T-helper 1 cell (primary cell): Measurements from ENCODE around the gene DOCK1.
"Not testable (repeated sequence)": the region's sequence is repeated elsewhere in the genome, so short reads cannot be mapped to it uniquely, and the experiment has no call there.

Experiments used
- DNase-seq, 5 donors: peaks; one replicate each; pipeline ENCODE4 v3.0.0-alpha.2; 2012 to 2020

Gene DOCK1

DNA sequence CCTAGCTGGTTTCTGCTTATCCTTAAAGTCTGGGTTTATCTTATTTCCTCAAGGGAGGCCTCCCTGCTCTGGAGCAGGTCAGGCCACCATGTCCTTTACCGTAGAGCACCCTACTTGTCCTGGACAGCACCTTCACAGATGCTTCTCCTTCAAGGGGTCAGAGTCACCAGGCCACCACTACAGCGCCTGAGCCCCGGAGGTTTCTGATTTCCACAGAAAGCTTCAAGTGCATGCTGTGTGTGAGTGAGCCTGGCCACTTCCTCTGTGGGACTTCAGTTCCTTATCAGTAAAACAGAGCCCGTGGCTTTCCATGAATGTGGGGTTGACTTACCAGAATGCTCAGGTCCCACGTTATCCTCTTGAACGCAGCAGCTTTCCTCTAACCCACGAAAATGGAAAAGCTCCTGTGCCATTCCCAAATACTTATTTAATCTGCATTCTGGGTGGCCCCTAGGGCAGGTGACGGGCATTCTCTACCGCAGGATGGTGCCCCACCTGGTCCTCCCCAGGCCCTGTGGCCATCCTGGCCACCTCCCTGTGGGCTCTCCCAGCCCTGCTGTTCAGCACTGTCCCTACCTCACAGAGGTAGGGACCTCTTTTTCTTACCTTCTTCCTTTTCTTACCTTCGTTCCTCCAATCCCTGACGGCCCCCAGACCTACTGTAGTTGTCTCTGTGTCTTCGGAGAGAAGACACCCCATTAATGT, 1.4 kb upstream of the DOCK1 start:
- DNase-seq, result no peak

- DNase-seq, result no peak
These were observed 761 bp upstream of the DOCK1 start for GRCh38 chr10:126904516-126904817.

DNA sequence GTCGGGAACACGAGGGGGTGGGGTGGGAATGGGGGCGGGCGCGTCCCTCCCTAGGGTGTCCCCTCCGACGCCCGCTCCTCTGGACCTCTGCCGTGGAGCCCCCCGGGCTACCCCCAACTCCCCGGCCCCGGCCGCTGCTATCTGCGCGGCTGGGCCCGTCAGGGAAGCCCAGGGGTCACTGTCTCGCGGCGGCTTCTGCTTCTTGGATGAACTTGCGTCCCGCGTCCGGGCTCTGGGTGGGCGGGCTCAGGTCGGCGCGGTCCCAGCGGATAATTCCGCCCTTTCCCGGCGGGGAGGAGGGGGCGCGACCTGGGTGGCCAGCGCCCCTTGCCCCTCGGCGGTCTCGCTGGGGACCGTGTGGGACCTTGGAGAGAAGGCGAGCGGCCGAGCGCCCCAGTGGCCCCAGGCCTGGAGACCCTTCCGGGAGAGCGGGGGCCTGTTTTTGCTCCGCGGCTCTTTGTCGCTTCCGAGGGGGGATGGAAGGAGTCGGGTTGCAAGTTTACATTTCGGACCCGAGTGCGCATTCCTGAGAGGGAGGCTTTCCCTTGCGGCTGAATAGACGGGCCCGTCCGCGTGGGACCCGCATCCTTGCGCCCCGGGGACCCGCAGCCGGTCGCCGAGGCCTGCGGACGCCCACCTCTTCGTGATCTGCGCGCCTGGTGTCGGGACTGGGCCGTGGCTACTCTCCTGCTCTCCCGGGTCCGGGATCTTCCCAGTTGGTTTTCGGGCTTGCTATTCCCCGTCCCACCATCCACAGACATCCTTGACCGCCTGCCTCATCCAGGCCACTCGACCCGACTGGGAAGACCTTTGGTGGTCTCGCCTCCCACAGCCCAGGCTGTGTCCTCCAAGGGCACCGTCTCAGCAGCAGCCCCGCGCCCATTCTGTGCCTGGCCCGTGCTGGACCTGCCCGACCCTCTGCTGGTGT, 812 bp downstream of the DOCK1 start:
- no peak for DNase-seq

DNA sequence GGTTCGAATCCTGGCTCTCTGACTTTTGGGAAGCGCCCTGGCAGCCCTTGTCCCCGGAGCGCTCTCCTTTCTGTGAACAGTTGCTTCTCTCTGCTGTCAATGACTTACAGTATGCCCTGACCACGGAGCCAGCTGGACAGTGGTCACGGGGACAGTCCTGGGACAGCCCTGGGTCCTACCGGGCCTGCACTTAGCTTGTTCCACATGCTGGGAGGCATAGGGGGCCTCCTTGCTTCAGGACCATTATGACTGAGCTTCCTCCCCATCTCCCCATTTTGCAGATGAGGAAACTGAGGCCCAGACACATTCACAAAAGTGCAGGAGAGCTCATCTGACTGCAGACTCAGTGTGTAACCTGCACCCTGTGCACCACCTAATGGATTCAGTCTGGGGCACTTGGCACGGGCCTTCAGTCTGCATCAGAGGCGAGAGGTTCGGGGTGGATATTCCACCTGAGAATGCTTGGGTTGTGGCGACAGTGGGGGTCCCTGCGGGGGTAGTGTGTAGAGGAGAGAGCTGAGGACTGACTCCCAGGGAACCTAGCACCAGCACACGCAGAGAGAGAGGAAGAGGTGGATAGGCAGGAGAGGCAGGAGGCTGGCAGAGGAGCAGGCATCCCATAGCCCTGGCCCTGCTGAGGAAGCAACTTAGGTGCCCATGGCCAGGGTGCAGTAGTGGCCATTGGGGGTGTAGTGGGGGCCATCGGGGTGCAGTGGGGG, 1.6 kb downstream of the DOCK1 start:
- DNase-seq, result no peak

GRCh38 chr10:126907423-126907970, 2.3 kb downstream of the DOCK1 start:
- no peak for DNase-seq

GRCh38 chr10:126908225-126908624, 3.0 kb downstream of the DOCK1 start:
- no peak for DNase-seq

- no peak for DNase-seq
These were observed 3.5 kb downstream of the DOCK1 start for GRCh38 chr10:126908729-126909128.

- DNase-seq, result no peak
These were observed 3.9 kb downstream of the DOCK1 start for GRCh38 chr10:126909147-126909546.

- no peak for DNase-seq
These were observed 5.0 kb downstream of the DOCK1 start for GRCh38 chr10:126910196-126910595.

- no peak for DNase-seq
These were observed 5.6 kb downstream of the DOCK1 start for GRCh38 chr10:126910798-126911197.

DNA sequence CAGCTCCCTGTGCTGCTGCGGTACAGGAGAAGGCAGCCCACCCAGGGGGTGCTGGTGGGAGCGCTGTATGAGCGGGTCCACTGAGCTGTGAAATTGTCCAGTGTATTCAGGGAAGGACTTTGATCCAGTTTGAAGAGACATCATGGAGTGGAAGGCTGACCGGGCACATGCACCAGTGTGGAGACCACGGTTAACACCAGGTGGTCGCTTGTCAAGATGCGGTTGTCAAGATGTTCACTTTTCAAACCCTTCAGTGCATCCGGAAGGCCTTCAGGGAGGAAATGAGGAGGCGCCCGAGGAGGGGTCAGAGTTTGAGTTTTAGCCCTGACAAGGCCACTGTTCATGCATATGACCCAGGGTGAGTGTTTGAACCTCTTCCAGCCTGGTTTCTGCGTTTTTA, 6.1 kb downstream of the DOCK1 start:
- no peak for DNase-seq

GRCh38 chr10:126913316-126913715, 8.1 kb downstream of the DOCK1 start:
- DNase-seq, result no peak

GRCh38 chr10:126914561-126914960, 9.3 kb downstream of the DOCK1 start:
- no peak for DNase-seq

- DNase-seq, result not testable (repeated sequence)
These were observed 11.7 kb downstream of the DOCK1 start for GRCh38 chr10:126916952-126917351.

- DNase-seq, result no peak
These were observed 12.1 kb downstream of the DOCK1 start for GRCh38 chr10:126917375-126917774.

DNA sequence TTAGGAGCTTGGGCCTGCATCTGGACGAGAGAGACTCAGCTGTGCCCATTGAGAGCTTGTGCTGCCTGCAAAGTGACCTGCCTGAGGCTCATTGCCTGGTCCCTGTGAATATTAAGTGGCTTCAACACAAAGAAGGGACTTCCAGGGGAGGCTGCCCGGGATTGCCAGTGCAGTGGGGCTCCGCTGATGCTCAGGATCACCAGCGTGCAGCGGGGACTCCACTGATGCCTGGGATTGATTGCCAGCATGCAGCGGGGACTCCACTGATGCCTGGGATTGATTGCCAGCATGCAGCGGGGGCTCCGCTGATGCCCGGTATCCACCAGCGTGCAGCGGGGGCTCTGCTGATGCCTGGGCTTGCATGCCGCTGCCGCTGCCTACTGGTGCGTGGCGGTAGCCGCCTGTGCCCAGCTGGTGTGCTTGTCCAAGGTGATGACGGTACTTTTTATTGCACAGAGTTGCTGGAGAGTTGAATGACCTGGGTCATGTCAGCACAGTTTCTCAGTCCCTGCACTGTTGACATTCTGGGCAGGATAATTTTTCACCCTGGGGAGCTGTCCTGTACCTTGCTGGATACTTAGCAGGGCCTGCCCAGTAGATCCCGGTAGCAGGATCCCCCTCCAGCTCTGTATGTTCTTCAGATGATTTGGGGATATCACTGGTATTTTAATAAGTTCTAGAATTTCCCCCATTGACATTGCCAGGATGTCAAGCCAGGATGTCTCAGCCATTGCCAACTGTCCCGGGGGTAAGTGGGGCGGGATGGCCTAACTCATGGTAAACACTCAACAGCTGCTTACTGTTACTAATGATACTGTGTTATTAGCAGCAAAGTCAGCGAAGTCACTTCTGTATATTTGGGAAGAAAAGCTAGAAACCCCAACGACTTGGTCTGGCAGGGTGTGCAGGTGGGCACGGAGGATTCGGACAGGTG, 13.0 kb downstream of the DOCK1 start:
- DNase-seq, result no peak

DNA sequence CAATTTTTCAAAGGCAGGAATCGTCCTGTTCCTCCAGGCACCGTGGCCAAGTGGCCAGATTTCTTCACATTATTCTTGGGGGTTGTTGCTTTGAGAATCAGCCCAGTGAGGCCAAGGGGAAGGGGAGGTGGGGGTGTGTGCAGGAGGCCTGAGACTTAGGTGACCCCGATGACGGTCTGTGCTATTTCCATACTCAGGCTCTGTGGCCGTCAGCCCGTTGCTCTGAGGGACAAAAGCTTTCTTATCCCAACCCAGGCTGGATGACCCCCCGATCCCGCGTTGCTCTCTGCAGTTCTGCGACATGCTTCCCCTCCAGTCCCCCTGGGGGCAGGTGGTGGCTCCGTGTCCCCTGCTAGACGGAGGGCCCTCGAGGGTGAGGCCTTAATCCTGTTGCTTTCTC, 14.2 kb downstream of the DOCK1 start:
- no peak for DNase-seq

DNA sequence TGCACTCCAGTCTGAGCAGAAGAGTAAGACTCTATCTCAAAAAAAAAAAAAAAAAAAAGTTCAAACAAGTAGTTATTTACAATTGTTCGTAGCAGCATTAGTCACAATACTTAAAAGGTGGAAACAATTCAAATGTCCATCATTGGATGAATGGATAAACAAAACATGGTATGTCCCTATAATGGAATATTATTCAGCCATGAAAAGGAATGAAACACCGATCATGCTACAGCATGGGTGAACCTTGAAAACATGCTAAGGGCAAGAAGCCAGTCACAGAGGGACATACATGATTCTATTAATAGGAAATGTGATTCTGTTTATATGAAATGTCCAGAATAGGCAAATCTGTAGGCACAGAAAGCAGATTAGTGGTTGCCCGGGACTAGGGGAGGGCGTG, 15.9 kb downstream of the DOCK1 start:
- DNase-seq, result no peak

DNA sequence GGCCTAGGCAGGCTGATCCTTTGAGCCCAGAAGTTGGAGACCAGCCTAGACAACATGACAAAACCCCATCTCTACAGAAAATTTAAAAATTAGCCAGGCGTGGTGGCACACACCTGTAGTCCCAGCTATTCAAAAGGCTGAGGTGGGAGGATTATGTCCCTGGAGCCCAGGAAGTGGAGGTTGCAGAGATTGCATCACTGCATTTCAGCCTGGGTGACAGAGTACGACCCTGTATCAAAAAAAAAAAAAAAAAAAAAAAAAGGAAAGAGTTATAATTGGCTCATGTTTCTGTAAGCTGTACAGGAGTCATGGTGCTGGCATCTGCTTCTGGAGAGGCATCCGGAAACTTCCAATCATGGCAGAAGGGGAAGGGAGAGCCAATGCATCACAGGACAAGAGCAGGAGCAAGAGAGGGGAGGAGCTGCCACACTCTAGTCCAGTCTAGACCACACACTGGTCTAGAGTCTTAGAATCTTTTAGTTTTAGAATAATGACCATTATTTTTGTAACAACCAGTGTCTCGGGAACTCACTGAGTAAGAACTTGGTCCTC, 16.8 kb downstream of the DOCK1 start:
- no peak for DNase-seq

DNA sequence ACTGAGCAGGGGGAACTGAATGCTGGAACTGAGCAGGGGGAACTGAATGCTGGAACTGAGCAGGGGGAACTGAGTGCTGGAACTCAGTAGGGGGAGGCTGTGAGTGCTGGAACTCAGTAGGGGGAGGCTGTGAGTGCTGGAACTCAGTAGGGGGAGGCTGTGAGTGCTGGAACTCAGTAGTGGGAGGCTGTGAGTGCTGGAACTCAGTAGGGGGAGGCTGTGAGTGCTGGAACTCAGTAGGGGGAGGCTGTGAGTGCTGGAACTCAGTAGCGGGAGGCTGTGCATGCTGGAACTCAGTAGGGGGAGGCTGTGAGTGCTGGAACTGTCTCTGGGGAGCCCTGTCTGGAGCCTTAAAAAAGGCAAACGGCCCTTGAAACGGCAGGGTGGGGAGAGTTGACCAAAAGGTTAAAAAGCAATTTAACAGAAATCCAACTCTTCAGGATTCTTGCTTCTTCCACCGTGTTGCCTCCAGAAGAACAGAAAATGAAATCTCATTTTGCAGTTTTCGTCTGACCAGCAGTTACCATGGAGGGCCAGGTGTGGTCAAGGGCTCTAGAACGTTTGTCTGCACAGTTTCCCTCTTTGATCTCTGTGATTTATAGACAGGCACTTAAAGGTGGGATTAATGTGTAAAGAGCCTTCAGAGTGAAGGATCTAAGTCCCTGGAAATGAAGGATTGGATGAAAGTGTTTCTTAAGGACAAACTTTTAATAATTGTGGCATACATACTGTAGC, 19.1 kb downstream of the DOCK1 start:
- DNase-seq, result no peak

DNA sequence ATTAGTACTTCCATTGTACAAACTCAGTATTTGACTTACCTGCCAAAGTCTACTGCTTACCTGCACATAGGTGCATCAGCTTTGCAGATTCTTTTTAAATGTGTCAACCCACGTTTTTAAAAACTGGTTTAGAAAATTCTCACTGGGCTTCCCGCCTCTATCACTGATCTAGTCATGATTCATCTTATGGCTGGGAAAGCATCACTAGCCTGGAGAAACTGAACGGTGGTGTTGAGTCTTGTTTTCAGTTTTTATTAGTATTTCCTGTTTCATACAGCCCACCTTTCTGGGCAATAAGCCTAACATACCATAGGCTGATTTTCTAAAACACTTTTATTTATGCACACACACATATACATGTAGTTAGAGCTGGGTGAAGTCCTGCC, 19.7 kb downstream of the DOCK1 start:
- DNase-seq, result no peak
